GM20431 (cell line): ENCODE measurements around the gene DOCK9.
"Not testable (repeated sequence)": the region's sequence is repeated elsewhere in the genome, so short reads cannot be mapped to it uniquely, and the experiment has no call there.

Experiments used
- in situ Hi-C: fragments of 300-500 bp; cut with MseI, MboI; formaldehyde crosslinking; loops from one replicate; pipeline ENCODE4 v1.15.0; 2020; ENCODE audit warnings: low sequenced_read_pairs; ENCODE audit not compliant: unreplicated experiment

DOCK9 gene

GRCh38 chr13:98816406-98816805 is 161.5 kb downstream of the DOCK9 start:
- in situ Hi-C loops = no loop called here

- in situ Hi-C loops = no loop called here
These were observed 163.9 kb downstream of the DOCK9 start for GRCh38 chr13:98813993-98814392.

GRCh38 chr13:98812186-98812790 is 165.6 kb downstream of the DOCK9 start:
- in situ Hi-C loops = not testable (repeated sequence)

- in situ Hi-C loops = no loop called here
These were observed 167.1 kb downstream of the DOCK9 start for GRCh38 chr13:98810746-98811145.

- in situ Hi-C loops = no loop called here
These were observed 168.5 kb downstream of the DOCK9 start for GRCh38 chr13:98809345-98809777.

GRCh38 chr13:98807774-98808173 is 170.1 kb downstream of the DOCK9 start:
- in situ Hi-C loops = no loop called here

- in situ Hi-C loops = no loop called here
These were observed 173.5 kb downstream of the DOCK9 start for GRCh38 chr13:98804336-98804855.

- in situ Hi-C loops = no loop called here
These were observed 173.9 kb downstream of the DOCK9 start for GRCh38 chr13:98803921-98804320.

- in situ Hi-C loops = no loop called here
These were observed 174.7 kb downstream of the DOCK9 start for GRCh38 chr13:98803111-98803561.

- in situ Hi-C loops = no loop called here
These were observed 175.3 kb downstream of the DOCK9 start for GRCh38 chr13:98802559-98802958.

- in situ Hi-C loops = no loop called here
These were observed 176.0 kb downstream of the DOCK9 start for GRCh38 chr13:98801626-98802418.

GRCh38 chr13:98800078-98800477 is 177.8 kb downstream of the DOCK9 start:
- in situ Hi-C loops = no loop called here

- in situ Hi-C loops = no loop called here
These were observed 178.8 kb downstream of the DOCK9 start for GRCh38 chr13:98798849-98799645.

GRCh38 chr13:98797456-98797855 is 180.4 kb downstream of the DOCK9 start:
- in situ Hi-C loops = no loop called here

GRCh38 chr13:98796798-98797197 is 181.1 kb downstream of the DOCK9 start:
- in situ Hi-C loops = no loop called here

GRCh38 chr13:98796191-98796590 is 181.7 kb downstream of the DOCK9 start:
- in situ Hi-C loops = no loop called here

- in situ Hi-C loops = no loop called here
These were observed 182.6 kb downstream of the DOCK9 start for GRCh38 chr13:98795220-98795619.

GRCh38 chr13:98794498-98794897 is 183.4 kb downstream of the DOCK9 start:
- in situ Hi-C loops = no loop called here

GRCh38 chr13:98792785-98793495 is 184.9 kb downstream of the DOCK9 start:
- in situ Hi-C loops = no loop called here

- in situ Hi-C loops = no loop called here
These were observed 185.5 kb downstream of the DOCK9 start for GRCh38 chr13:98792321-98792720.
